GM23248 (cell line): ENCODE measurements around the gene KAZN. TPM values are rescaled to one million over a fixed set of nuclear protein-coding genes. Genes with fewer than 3 reads are reported as not detected.

ENCODE experiments used
- DNase-seq: peaks from one replicate; pipeline ENCODE4 v3.0.0-alpha.2; 2015
- H2AFZ ChIP-seq: fragments of 200-600 bp; sonication (generic); 2 replicates; pipeline ENCODE4 v1.6.1; 2016; ENCODE audit warnings: antibody characterized with exemption
- H3F3A ChIP-seq: fragments of 200-600 bp; sonication (generic); 2 replicates; pipeline ENCODE4 v1.6.1; 2016; ENCODE audit warnings: mild to moderate bottlenecking, antibody characterized with exemption, mixed run types; ENCODE audit not compliant: insufficient read depth
- H3K27ac ChIP-seq: fragments of 200-600 bp; sonication (generic); 2 replicates; pipeline ENCODE4 v1.5.1; 2016; ENCODE audit warnings: mild to moderate bottlenecking
- H3K27me3 ChIP-seq: fragments of 200-600 bp; sonication (generic); replicated peaks from 2 replicates; pipeline ENCODE4 v1.6.1; 2016; ENCODE audit warnings: mild to moderate bottlenecking; ENCODE audit not compliant: insufficient read depth
- H3K36me3 ChIP-seq: fragments of 200-600 bp; sonication (generic); 2 replicates; pipeline ENCODE4 v1.6.1; 2016; ENCODE audit warnings: low read depth, mild to moderate bottlenecking
- H3K4me1 ChIP-seq: fragments of 200-600 bp; sonication (generic); 2 replicates; pipeline ENCODE4 v1.6.1; 2016; ENCODE audit warnings: mild to moderate bottlenecking; ENCODE audit not compliant: insufficient read depth
- H3K4me2 ChIP-seq: fragments of 200-600 bp; sonication (generic); one replicate; pipeline ENCODE4 v1.6.1; 2016; ENCODE audit warnings: mild to moderate bottlenecking; ENCODE audit not compliant: unreplicated experiment
- H3K4me3 ChIP-seq: fragments of 200-600 bp; sonication (generic); 2 replicates; pipeline ENCODE4 v1.5.1; 2016; ENCODE audit warnings: mild to moderate bottlenecking
- H3K79me2 ChIP-seq: fragments of 200-600 bp; sonication (generic); 2 replicates; pipeline ENCODE4 v1.6.1; 2016; ENCODE audit warnings: mild to moderate bottlenecking; ENCODE audit not compliant: insufficient read depth
- H3K9ac ChIP-seq: fragments of 200-600 bp; sonication (generic); 2 replicates; pipeline ENCODE4 v1.6.1; 2016; ENCODE audit warnings: mild to moderate bottlenecking
- H3K9me2 ChIP-seq: fragments of 200-600 bp; sonication (generic); 2 replicates; pipeline ENCODE4 v1.6.1; 2016; ENCODE audit warnings: mixed run types, mild to moderate bottlenecking, moderate library complexity; ENCODE audit not compliant: insufficient read depth
- H3K9me3 ChIP-seq: fragments of 200-600 bp; sonication (generic); one replicate; pipeline ENCODE4 v1.6.1; 2017; ENCODE audit warnings: low read depth
- H4K20me1 ChIP-seq: fragments of 200-600 bp; sonication (generic); 2 replicates; pipeline ENCODE4 v1.6.0; 2016; ENCODE audit not compliant: insufficient read depth
- EZH2 ChIP-seq: fragments of 200-600 bp; sonication (generic); IDR thresholded peaks from 2 replicates; pipeline ENCODE4 v1.6.1; 2018; ENCODE audit warnings: antibody characterized with exemption, mild to moderate bottlenecking; ENCODE audit not compliant: insufficient read depth, poor library complexity, severe bottlenecking
- EZH2phosphoT487 ChIP-seq: fragments of 200-600 bp; sonication (generic); IDR thresholded peaks from 2 replicates; pipeline ENCODE4 v1.6.1; 2018; ENCODE audit warnings: antibody characterized with exemption, moderate library complexity, mild to moderate bottlenecking, low read depth; ENCODE audit not compliant: insufficient read depth
- WGBS, 2 experiments: methylation state at CpG; one replicate each; pipeline ENCODE4 v1.1.6; 2015 to 2017; ENCODE audit warnings: low lambda C conversion rate in 2 of 2, low coverage in 1 of 2; ENCODE audit errors: missing lambda C conversion rate in 2 of 2; 5-methylcytosine and 5-hydroxymethylcytosine counted together
- in situ Hi-C: fragments of 300-500 bp; cut with MboI; formaldehyde crosslinking; loops from 2 replicates; pipeline ENCODE4 v1.15.0; 2020
- polyA plus RNA-seq: library from polyadenylated mRNA; unstranded; fragments of >200 nt; fragmentation: Nextera tagmentation; extraction: Ambion mirVana; gene quantifications from 2 replicates; pipeline ENCODE4 v1.2.1, GENCODE V29; 2016
- total RNA-seq: library from RNA; depleted of rRNA; stranded (reverse); fragments of >200 nt; shearing (Covaris generic); gene quantifications from 2 replicates; pipeline ENCODE4 v1.2.3, GENCODE V29; 2014

KAZN gene
- total and polyA plus RNA-seq, 2 experiments from 2014 or later = 4.9 to 7.2 TPM

DNA sequence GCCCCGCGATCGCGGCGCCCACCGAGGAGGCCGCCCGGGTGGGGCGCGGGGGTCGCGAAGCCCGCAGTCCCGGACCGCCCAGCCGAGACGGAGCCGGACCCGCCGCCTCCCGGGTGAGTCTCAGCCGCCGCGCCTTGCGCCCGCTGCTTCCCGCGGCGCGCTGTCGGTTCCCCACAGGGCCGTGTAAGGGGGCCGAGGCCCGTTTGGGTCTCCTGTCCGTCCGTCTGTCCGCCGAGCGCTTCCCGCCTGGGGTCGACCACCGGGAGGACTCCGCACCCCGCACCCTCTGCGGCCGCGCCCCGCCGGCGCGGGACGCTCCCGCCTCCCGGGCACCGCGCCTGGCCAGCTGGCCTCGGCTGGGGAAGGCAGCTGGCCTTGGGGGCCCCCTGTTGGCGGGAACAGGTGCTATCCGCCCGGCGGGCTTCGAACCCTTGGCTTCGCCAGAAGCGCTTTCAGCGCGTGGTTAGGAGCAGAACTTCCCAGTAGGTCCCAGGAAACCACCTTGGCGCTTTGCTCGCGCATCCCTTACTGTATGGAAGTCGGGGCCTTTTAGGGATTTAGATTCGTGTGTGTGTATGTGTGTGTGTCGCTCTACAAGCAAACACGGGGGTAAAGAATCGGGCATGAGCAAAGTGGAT is 555.5 kb downstream of the KAZN start:
- Histone ChIP-seq H3K27ac (no peak overlapping the region), H4K20me1 (no peaks in the 10 kb centered on the region), H3K9ac (peak overlapping the region; percentile 58), H3K4me2 (peak overlapping the region; percentile 85), H3K4me3 (peak overlapping the region; percentile 75), H2AFZ (peak overlapping the region; percentile 80), H3K27me3 (peaks cover 19% of the 10 kb centered on the region), H3K9me3 (no peaks in the 10 kb centered on the region), H3F3A (no peaks in the 10 kb centered on the region), H3K4me1 (no peaks in the 10 kb centered on the region), H3K9me2 (no peaks in the 10 kb centered on the region), H3K79me2 (no peaks in the 10 kb centered on the region), H3K36me3 (no peaks in the 10 kb centered on the region)
- no peak for TF ChIP-seq EZH2
- TF ChIP-seq EZH2phosphoT487 = no peak
- peak; percentile 81 for DNase-seq
- 1 to 3% methylated on average over 51 to 71 of the region's 74 CpGs for WGBS, 2 experiments
- in situ Hi-C loops = no loop called here

GRCh38 chr1:15154480-15155036 is 556.1 kb downstream of the KAZN start:
- Histone ChIP-seq H3K4me1 (no peaks in the 10 kb centered on the region), H3K27me3 (peaks cover 18% of the 10 kb centered on the region), H3K4me3 (peak overlapping the region; percentile 75; the same call in 1 of the 2 replicates), H3K36me3 (no peaks in the 10 kb centered on the region), H3K9me2 (no peaks in the 10 kb centered on the region), H3K4me2 (peak overlapping the region; percentile 85), H3K9ac (no peak overlapping the region), H3K27ac (no peak overlapping the region), H3K79me2 (no peaks in the 10 kb centered on the region), H3K9me3 (no peaks in the 10 kb centered on the region), H4K20me1 (no peaks in the 10 kb centered on the region), H3F3A (no peaks in the 10 kb centered on the region), H2AFZ (peak overlapping the region; percentile 80; the same call in 1 of the 2 replicates)
- peak; percentile 15 for DNase-seq
- 29 to 32% methylated on average over 36 to 37 of the region's 37 CpGs for WGBS, 2 experiments
- TF ChIP-seq EZH2 = no peak
- no peak for TF ChIP-seq EZH2phosphoT487
- in situ Hi-C loops = no loop called here

- Histone ChIP-seq H3K9me3 (no peaks in the 10 kb centered on the region), H3K27me3 (peaks cover 12% of the 10 kb centered on the region), H2AFZ (no peak overlapping the region), H3F3A (no peaks in the 10 kb centered on the region), H3K36me3 (no peaks in the 10 kb centered on the region), H3K4me1 (no peaks in the 10 kb centered on the region), H3K4me2 (no peak overlapping the region), H3K9me2 (no peaks in the 10 kb centered on the region), H3K4me3 (no peak overlapping the region), H3K27ac (no peak overlapping the region), H4K20me1 (no peaks in the 10 kb centered on the region), H3K79me2 (no peaks in the 10 kb centered on the region), H3K9ac (no peak overlapping the region)
- TF ChIP-seq EZH2phosphoT487 (no peak), EZH2 (no peak)
- 95 to 97% methylated on average over 5 of the region's 5 CpGs for WGBS, 2 experiments
- DNase-seq = no peak
- in situ Hi-C loops = no loop called here
Measured at GRCh38 chr1:15155191-15155590, 556.7 kb downstream of the KAZN start.

DNA sequence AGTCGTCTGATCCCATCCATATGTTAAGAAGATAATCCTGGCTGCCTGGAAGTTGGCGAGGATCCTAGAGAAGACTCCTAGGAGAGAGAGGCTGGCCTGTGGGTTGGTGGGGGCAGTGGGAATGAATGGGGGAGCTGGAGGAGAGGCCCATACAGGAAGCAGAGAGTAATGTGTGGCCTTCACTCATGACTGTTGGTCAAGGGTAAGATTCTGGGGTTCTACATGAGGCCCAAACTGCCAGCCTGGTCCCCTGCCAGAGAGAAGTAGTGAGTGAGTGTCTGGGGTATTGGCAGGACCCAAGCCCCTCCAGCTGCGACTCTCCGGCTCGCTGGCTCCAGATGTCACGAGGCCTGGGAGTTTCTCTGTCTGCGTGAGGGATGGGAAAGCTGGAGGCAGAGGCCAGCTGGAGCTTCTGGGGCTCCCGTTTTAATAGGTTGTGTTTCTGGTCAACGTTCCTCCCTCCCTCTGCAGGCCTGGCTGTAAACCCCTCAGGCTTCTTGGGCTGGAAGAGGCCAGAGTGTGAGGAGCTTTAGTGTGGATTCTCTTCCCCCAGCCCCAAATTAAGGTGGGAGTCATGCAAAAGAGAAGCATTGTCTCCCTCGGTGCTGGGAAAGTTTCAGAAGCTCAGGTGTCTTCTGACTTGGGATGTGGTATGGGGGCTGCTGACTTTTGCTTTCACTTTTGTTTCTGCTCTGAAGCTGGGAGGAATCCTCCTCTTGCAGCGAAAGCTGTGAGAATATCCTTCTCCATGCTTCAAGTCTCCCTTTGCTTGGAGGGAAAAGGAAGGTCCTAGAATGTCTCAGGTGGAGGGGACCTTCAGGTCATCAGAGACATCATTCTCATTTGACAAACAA is 557.6 kb downstream of the KAZN start:
- DNase-seq = no peak
- WGBS, 2 experiments = 81 to 88% methylated on average over 11 of the region's 11 CpGs
- in situ Hi-C loops = no loop called here

More for the DNA sequence above, 557.6 kb downstream of the KAZN start:
- no peak overlapping the region for H3K9ac ChIP-seq
- H3K9me2 ChIP-seq = no peaks in the 10 kb centered on the region
- no peaks in the 10 kb centered on the region for H4K20me1 ChIP-seq
- no peak overlapping the region for H3K4me2 ChIP-seq
- TF ChIP-seq EZH2 = no peak
- TF ChIP-seq EZH2phosphoT487 = no peak
- H3K27me3 ChIP-seq = peaks cover 3% of the 10 kb centered on the region
- H3K4me1 ChIP-seq = no peaks in the 10 kb centered on the region
- no peak overlapping the region for H3K27ac ChIP-seq
- no peaks in the 10 kb centered on the region for H3K9me3 ChIP-seq
- no peaks in the 10 kb centered on the region for H3K79me2 ChIP-seq
- no peaks in the 10 kb centered on the region for H3K36me3 ChIP-seq
- no peak overlapping the region for H2AFZ ChIP-seq
- H3K4me3 ChIP-seq = no peak overlapping the region
- H3F3A ChIP-seq = no peaks in the 10 kb centered on the region
